IMR-90 (cell line): ENCODE measurements around the gene TCERG1L.

Source experiments
- BHLHE40 ChIP-seq: fragments of 150-350 bp; IDR thresholded peaks from 2 replicates; pipeline ENCODE4 v1.6.1; 2016; ENCODE audit warnings: mild to moderate bottlenecking, low read depth, low read length
- CEBPB ChIP-seq: IDR thresholded peaks from 2 replicates; pipeline ENCODE4 v1.6.1; 2012; ENCODE audit warnings: low read depth, low read length, improper control_type of control experiment
- CTCF ChIP-seq: conservative IDR thresholded peaks from 2 replicates; pipeline ENCODE4 v1.5.1; 2012; ENCODE audit warnings: mild to moderate bottlenecking, low read depth, low read length, improper control_type of control experiment
- ELK1 ChIP-seq: fragments of 150-350 bp; IDR thresholded peaks from 2 replicates; pipeline ENCODE4 v1.6.1; 2016; ENCODE audit warnings: low read depth, mild to moderate bottlenecking, low read length, moderate library complexity, borderline replicate concordance
- FOS ChIP-seq: fragments of 150-350 bp; IDR thresholded peaks from 2 replicates; pipeline ENCODE4 v1.6.1; 2016; ENCODE audit warnings: low read depth, low read length
- MAFK ChIP-seq: IDR thresholded peaks from 2 replicates; pipeline ENCODE4 v1.6.1; 2012; ENCODE audit warnings: low read depth, low read length, improper control_type of control experiment
- MXI1 ChIP-seq: IDR thresholded peaks from 2 replicates; pipeline ENCODE4 v1.6.1; 2012; ENCODE audit warnings: low read depth, mild to moderate bottlenecking, low read length, moderate library complexity, borderline replicate concordance
- POLR2A ChIP-seq: IDR thresholded peaks from 2 replicates; pipeline ENCODE4 v1.6.1; 2012; ENCODE audit warnings: mild to moderate bottlenecking, low read depth, low read length
- RAD21 ChIP-seq: IDR thresholded peaks from 2 replicates; pipeline ENCODE4 v1.6.1; 2012; ENCODE audit warnings: low read length, improper control_type of control experiment
- RCOR1 ChIP-seq: IDR thresholded peaks from 2 replicates; pipeline ENCODE4 v1.6.1; 2012; ENCODE audit warnings: mild to moderate bottlenecking, low read length, improper control_type of control experiment; ENCODE audit not compliant: insufficient replicate concordance
- RFX5 ChIP-seq: IDR thresholded peaks from 2 replicates; pipeline ENCODE4 v1.8.0; 2012; ENCODE audit warnings: low read depth, mild to moderate bottlenecking, low read length, moderate library complexity
- SMC3 ChIP-seq: fragments of 150-350 bp; IDR thresholded peaks from 2 replicates; pipeline ENCODE4 v1.6.1; 2016; ENCODE audit warnings: low read depth, mild to moderate bottlenecking, antibody characterized with exemption, low read length, moderate library complexity
- USF2 ChIP-seq: fragments of 150-350 bp; IDR thresholded peaks from 2 replicates; pipeline ENCODE4 v1.6.1; 2017; ENCODE audit warnings: mild to moderate bottlenecking, antibody characterized with exemption, low read length, low read depth

GRCh38 chr10:131315344-131315743, 3.8 kb upstream of the TCERG1L start:
- TF ChIP-seq CTCF (no peak), POLR2A (no peak), FOS (no peak), RAD21 (no peak), RCOR1 (no peak), MAFK (no peak), CEBPB (no peak), USF2 (no peak), ELK1 (no peak), MXI1 (no peak), SMC3 (no peak), RFX5 (no peak), BHLHE40 (no peak)
